SK-N-SH treated with all-trans-retinoic acid at 6 μM for 48 hours (cell line): ENCODE data around the gene SCUBE2.

Experiments used
- ATAC-seq: fragments of 200-7000 bp; cut with Tn5 transposase; 3 replicates; pipeline ENCODE4 v1.9.1; 2020; ENCODE audit warnings: mild to moderate bottlenecking, moderate library complexity
- ARNTL ChIP-seq: fragments of 450-650 bp; formaldehyde crosslinking; IDR thresholded peaks from 2 replicates; pipeline ENCODE4 v1.5.0; 2020; ENCODE audit warnings: low read depth, mild to moderate bottlenecking, moderate library complexity, borderline replicate concordance
- BACH2 ChIP-seq: fragments of 250-450 bp; sonication (Bioruptor Pico); IDR thresholded peaks from 2 replicates; pipeline ENCODE4 v1.9.0; 2021; ENCODE audit warnings: mild to moderate bottlenecking, borderline replicate concordance
- CREB5 ChIP-seq: fragments of 250-450 bp; sonication (Bioruptor Pico); IDR thresholded peaks from 2 replicates; pipeline ENCODE4 v1.5.1; 2020; ENCODE audit warnings: low read depth, mild to moderate bottlenecking, moderate library complexity
- CSDC2 ChIP-seq: fragments of 250-450 bp; sonication (Bioruptor Pico); IDR thresholded peaks from 2 replicates; pipeline ENCODE4 v1.5.0; 2020; ENCODE audit warnings: mild to moderate bottlenecking, moderate library complexity
- CSRNP3 ChIP-seq: fragments of 250-450 bp; sonication (Bioruptor Pico); IDR thresholded peaks from 2 replicates; pipeline ENCODE4 v1.5.1; 2021; ENCODE audit warnings: mild to moderate bottlenecking, moderate library complexity
- ESRRG ChIP-seq: fragments of 250-450 bp; sonication (Bioruptor Pico); IDR thresholded peaks from 2 replicates; pipeline ENCODE4 v1.6.1; 2021; ENCODE audit warnings: mild to moderate bottlenecking
- GLIS3 ChIP-seq: fragments of 250-450 bp; sonication (Bioruptor Pico); IDR thresholded peaks from 2 replicates; pipeline ENCODE4 v1.5.0; 2020; ENCODE audit warnings: mild to moderate bottlenecking, moderate library complexity
- OSR1 ChIP-seq: fragments of 250-450 bp; sonication (Bioruptor Pico); IDR thresholded peaks from 2 replicates; pipeline ENCODE4 v1.8.0; 2022; ENCODE audit warnings: moderate library complexity, mild to moderate bottlenecking, inconsistent platforms
- PATZ1 ChIP-seq: fragments of 250-450 bp; sonication (Bioruptor Pico); IDR thresholded peaks from 2 replicates; pipeline ENCODE4 v1.8.0; 2020; ENCODE audit warnings: mild to moderate bottlenecking, moderate library complexity, borderline replicate concordance
- POU6F1 ChIP-seq: fragments of 250-450 bp; sonication (Bioruptor Pico); IDR thresholded peaks from 2 replicates; pipeline ENCODE4 v1.8.0; 2021; ENCODE audit warnings: low read depth, mild to moderate bottlenecking, moderate library complexity, borderline replicate concordance
- PPARA ChIP-seq: fragments of 250-450 bp; sonication (Bioruptor Pico); IDR thresholded peaks from 2 replicates; pipeline ENCODE4 v1.5.0; 2020; ENCODE audit warnings: mild to moderate bottlenecking, borderline replicate concordance
- RARB ChIP-seq: fragments of 250-450 bp; sonication (Bioruptor Pico); IDR thresholded peaks from 2 replicates; pipeline ENCODE4 v1.8.0; 2021; ENCODE audit warnings: mild to moderate bottlenecking, moderate library complexity
- SNAI2 ChIP-seq: fragments of 250-450 bp; sonication (Bioruptor Pico); IDR thresholded peaks from 2 replicates; pipeline ENCODE4 v1.5.0; 2020; ENCODE audit warnings: mild to moderate bottlenecking, moderate library complexity
- TCF4 ChIP-seq: fragments of 250-450 bp; sonication (Bioruptor Pico); IDR thresholded peaks from 2 replicates; pipeline ENCODE4 v1.8.0; 2021; ENCODE audit warnings: mild to moderate bottlenecking, moderate library complexity, borderline replicate concordance
- TOX ChIP-seq: fragments of 250-450 bp; sonication (Bioruptor Pico); IDR thresholded peaks from 2 replicates; pipeline ENCODE4 v1.8.0; 2021; ENCODE audit warnings: mild to moderate bottlenecking, moderate library complexity, borderline replicate concordance
- TSHZ2 ChIP-seq: fragments of 250-450 bp; sonication (Bioruptor Pico); IDR thresholded peaks from 2 replicates; pipeline ENCODE4 v1.5.0; 2020; ENCODE audit warnings: mild to moderate bottlenecking, moderate library complexity
- ZC3H10 ChIP-seq: fragments of 250-450 bp; sonication (Bioruptor Pico); IDR thresholded peaks from 2 replicates; pipeline ENCODE4 v1.5.1; 2021; ENCODE audit warnings: mild to moderate bottlenecking, moderate library complexity
- ZFP30 ChIP-seq: fragments of 450-650 bp; formaldehyde crosslinking; IDR thresholded peaks from 2 replicates; pipeline ENCODE4 v1.5.0; 2022; ENCODE audit warnings: mild to moderate bottlenecking, moderate library complexity
- ZNF565 ChIP-seq: fragments of 450-650 bp; formaldehyde crosslinking; conservative IDR thresholded peaks from 2 replicates; pipeline ENCODE4 v1.5.0; 2020; ENCODE audit warnings: low read depth, mild to moderate bottlenecking, moderate library complexity
- ZNF70 ChIP-seq: fragments of 450-650 bp; formaldehyde crosslinking; IDR thresholded peaks from 2 replicates; pipeline ENCODE4 v1.5.0; 2020; ENCODE audit warnings: mild to moderate bottlenecking, moderate library complexity
- ZNF8 ChIP-seq: fragments of 450-650 bp; formaldehyde crosslinking; IDR thresholded peaks from 2 replicates; pipeline ENCODE4 v1.5.0; 2020; ENCODE audit warnings: mild to moderate bottlenecking, moderate library complexity

The SCUBE2 gene

GRCh38 chr11:9138133-9138453 lies 46.7 kb upstream of the SCUBE2 start (continued):
- TF ChIP-seq ZFP30 (CRISPR knock-in tag), result no peak
- no peak for TF ChIP-seq TSHZ2 (CRISPR knock-in tag)
- no peak for TF ChIP-seq CSDC2

GRCh38 chr11:9137293-9138132 lies 46.1 kb upstream of the SCUBE2 start:
- TF ChIP-seq PPARA (CRISPR knock-in tag) (no peak), SNAI2 (CRISPR knock-in tag) (no peak), ZFP30 (CRISPR knock-in tag) (no peak), ZNF8 (CRISPR knock-in tag) (no peak), CSRNP3 (CRISPR knock-in tag) (no peak), POU6F1 (CRISPR knock-in tag) (no peak)
- peak; percentile 96 for ATAC-seq

- ATAC-seq, result no peak
- TF ChIP-seq CSDC2 (no peak), SNAI2 (CRISPR knock-in tag) (no peak), ZFP30 (CRISPR knock-in tag) (no peak), CSRNP3 (CRISPR knock-in tag) (no peak), ZNF70 (CRISPR knock-in tag) (no peak), CREB5 (CRISPR knock-in tag) (no peak), GLIS3 (CRISPR knock-in tag) (no peak), PPARA (CRISPR knock-in tag) (no peak), TSHZ2 (CRISPR knock-in tag) (no peak), ZC3H10 (CRISPR knock-in tag) (no peak), OSR1 (CRISPR knock-in tag) (no peak), TCF4 (CRISPR knock-in tag) (no peak), BACH2 (CRISPR knock-in tag) (no peak), POU6F1 (CRISPR knock-in tag) (no peak), ZNF565 (CRISPR knock-in tag) (no peak), ARNTL (no peak), PATZ1 (CRISPR knock-in tag) (no peak), RARB (CRISPR knock-in tag) (no peak), ESRRG (no peak), TOX (CRISPR knock-in tag) (no peak)
- TF ChIP-seq, all 23 proteins: peak for 0
Observed at GRCh38 chr11:9136741-9137140, 45.3 kb upstream of the SCUBE2 start.
